KMS-11 (cell line): Measurements from ENCODE around the gene TNK2.

Source experiments
- H2AFZ ChIP-seq: fragments of 200-600 bp; sonication (generic); 2 replicates; pipeline ENCODE4 v1.6.1; 2016; ENCODE audit warnings: antibody characterized with exemption, mixed run types, low read depth
- H3K27ac ChIP-seq: fragments of 200-600 bp; sonication (generic); 2 replicates; pipeline ENCODE4 v1.6.1; 2016; ENCODE audit warnings: mild to moderate bottlenecking, mixed run types
- H3K27me3 ChIP-seq: fragments of 200-600 bp; sonication (generic); 2 replicates; pipeline ENCODE4 v1.6.1; 2017; ENCODE audit warnings: mild to moderate bottlenecking, low read depth, mixed run types, moderate library complexity; ENCODE audit not compliant: insufficient read depth
- H3K36me3 ChIP-seq: fragments of 200-600 bp; sonication (generic); 2 replicates; pipeline ENCODE4 v1.6.1; 2017; ENCODE audit warnings: mild to moderate bottlenecking, mixed run types; ENCODE audit not compliant: insufficient read depth
- H3K4me1 ChIP-seq: fragments of 200-600 bp; sonication (generic); 2 replicates; pipeline ENCODE4 v1.6.1; 2016; ENCODE audit warnings: mild to moderate bottlenecking, low read depth, mixed run types; ENCODE audit not compliant: poor library complexity, severe bottlenecking
- H3K4me2 ChIP-seq: fragments of 200-600 bp; sonication (generic); 2 replicates; pipeline ENCODE4 v1.7.0; 2016; ENCODE audit warnings: mild to moderate bottlenecking, mixed run types
- H3K4me3 ChIP-seq: fragments of 200-600 bp; sonication (generic); IDR thresholded peaks from 2 replicates; pipeline ENCODE4 v1.6.1; 2017; ENCODE audit warnings: low read depth, low read length, mixed read lengths; ENCODE audit not compliant: insufficient read depth
- H3K79me2 ChIP-seq: fragments of 200-600 bp; sonication (generic); 2 replicates; pipeline ENCODE4 v1.6.1; 2016; ENCODE audit warnings: low read depth, mixed run types; ENCODE audit not compliant: insufficient read depth
- H3K9ac ChIP-seq: fragments of 200-600 bp; sonication (generic); 2 replicates; pipeline ENCODE4 v1.6.1; 2016; ENCODE audit warnings: mild to moderate bottlenecking, mixed run types
- H4K20me1 ChIP-seq: fragments of 200-600 bp; sonication (generic); 2 replicates; pipeline ENCODE4 v1.6.1; 2016; ENCODE audit warnings: mild to moderate bottlenecking, mixed run types; ENCODE audit not compliant: insufficient read depth
- TF ChIP-seq, protein P1 (sequence below): fragments of 200-600 bp; sonication (generic); conservative IDR thresholded peaks from 2 replicates; pipeline ENCODE4 v1.6.1; 2017; ENCODE audit warnings: low read depth, mild to moderate bottlenecking, antibody characterized with exemption, low read length, moderate library complexity, mixed read lengths

TNK2 gene

DNA sequence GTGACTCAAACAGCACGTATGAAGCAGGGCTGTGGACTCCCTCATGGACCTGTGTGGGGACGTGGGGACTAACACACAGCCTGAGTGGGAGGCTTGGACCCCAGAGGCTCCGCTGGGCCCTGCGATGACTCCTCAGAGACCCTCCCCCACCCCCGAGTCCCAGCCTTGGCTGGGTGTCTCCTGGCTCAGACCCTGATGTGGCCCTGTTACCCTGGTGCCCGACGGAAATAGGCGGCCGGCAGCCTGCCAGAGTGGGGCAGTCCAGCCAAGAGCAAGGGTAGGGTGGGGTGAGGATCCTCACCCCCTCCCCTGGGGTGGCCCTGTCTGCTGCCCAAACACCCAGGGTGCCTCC lies 15.3 kb downstream of the TNK2 start:
- H3K27me3 ChIP-seq: no peaks in the 10 kb centered on the region
- no peak overlapping the region for H2AFZ ChIP-seq
- peaks cover 8% of the 10 kb centered on the region for H3K4me1 ChIP-seq
- H3K9ac ChIP-seq: no peak overlapping the region
- H3K4me2 ChIP-seq: no peak overlapping the region
- no peaks in the 10 kb centered on the region for H4K20me1 ChIP-seq
- H3K27ac ChIP-seq: no peak overlapping the region
- no peak overlapping the region for H3K4me3 ChIP-seq
- TF ChIP-seq, protein P1, sequence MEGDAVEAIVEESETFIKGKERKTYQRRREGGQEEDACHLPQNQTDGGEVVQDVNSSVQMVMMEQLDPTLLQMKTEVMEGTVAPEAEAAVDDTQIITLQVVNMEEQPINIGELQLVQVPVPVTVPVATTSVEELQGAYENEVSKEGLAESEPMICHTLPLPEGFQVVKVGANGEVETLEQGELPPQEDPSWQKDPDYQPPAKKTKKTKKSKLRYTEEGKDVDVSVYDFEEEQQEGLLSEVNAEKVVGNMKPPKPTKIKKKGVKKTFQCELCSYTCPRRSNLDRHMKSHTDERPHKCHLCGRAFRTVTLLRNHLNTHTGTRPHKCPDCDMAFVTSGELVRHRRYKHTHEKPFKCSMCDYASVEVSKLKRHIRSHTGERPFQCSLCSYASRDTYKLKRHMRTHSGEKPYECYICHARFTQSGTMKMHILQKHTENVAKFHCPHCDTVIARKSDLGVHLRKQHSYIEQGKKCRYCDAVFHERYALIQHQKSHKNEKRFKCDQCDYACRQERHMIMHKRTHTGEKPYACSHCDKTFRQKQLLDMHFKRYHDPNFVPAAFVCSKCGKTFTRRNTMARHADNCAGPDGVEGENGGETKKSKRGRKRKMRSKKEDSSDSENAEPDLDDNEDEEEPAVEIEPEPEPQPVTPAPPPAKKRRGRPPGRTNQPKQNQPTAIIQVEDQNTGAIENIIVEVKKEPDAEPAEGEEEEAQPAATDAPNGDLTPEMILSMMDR: no peak
- H3K79me2 ChIP-seq: no peaks in the 10 kb centered on the region
- H3K36me3 ChIP-seq: no peaks in the 10 kb centered on the region

DNA sequence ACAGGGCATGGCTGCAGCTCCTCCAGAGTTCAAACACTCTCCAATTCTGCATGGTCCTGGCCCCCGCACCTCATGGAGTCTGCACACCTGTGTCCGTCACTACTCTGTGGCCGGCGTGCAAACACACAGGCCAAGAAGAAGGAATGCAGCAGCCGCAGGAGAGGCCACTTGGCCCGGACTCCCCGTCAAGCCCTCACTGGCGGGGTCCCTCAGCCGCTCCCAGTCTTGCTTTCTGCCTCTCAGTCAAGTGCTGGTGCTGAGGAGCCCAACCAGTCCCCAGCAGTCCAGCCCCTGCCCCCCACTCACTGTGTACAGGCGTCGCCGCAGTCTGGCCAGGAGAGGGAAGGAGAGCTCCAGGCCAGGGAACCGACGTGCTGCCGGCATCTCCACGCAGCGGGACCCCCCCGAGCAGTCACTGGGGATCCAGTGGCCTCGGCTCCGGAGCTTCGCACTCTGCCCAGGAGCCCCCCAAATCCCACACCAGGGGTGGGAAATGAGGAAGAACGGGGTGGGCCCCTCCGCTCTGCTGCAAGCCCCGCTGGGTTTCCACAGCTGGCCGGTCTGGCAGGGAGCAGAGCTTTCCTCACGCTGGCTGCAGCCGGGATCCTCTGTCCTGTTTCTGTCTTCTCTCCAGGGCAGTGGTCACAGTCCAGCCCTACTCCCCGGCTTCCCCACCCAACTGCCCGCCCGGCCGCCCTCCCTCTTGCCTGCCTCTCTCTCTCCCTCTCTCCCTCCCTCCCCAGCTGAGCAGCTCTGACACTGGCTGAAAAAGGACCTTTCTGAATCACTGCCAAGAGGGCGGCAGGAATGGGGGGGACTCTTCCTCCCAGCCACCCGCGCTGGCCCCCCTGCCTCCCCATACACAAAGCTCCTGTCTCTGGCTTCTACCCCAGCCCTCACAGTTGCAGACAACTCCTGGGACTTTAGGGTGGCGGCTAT lies 16.0 kb downstream of the TNK2 start:
- Histone ChIP-seq H3K79me2 (no peaks in the 10 kb centered on the region), H3K27ac (no peak overlapping the region), H2AFZ (no peak overlapping the region), H3K27me3 (no peaks in the 10 kb centered on the region), H3K4me3 (no peak overlapping the region), H3K9ac (no peak overlapping the region), H3K4me2 (no peak overlapping the region), H3K4me1 (peaks cover 8% of the 10 kb centered on the region), H4K20me1 (no peaks in the 10 kb centered on the region), H3K36me3 (no peaks in the 10 kb centered on the region)
- TF ChIP-seq, protein P1: no peak

DNA sequence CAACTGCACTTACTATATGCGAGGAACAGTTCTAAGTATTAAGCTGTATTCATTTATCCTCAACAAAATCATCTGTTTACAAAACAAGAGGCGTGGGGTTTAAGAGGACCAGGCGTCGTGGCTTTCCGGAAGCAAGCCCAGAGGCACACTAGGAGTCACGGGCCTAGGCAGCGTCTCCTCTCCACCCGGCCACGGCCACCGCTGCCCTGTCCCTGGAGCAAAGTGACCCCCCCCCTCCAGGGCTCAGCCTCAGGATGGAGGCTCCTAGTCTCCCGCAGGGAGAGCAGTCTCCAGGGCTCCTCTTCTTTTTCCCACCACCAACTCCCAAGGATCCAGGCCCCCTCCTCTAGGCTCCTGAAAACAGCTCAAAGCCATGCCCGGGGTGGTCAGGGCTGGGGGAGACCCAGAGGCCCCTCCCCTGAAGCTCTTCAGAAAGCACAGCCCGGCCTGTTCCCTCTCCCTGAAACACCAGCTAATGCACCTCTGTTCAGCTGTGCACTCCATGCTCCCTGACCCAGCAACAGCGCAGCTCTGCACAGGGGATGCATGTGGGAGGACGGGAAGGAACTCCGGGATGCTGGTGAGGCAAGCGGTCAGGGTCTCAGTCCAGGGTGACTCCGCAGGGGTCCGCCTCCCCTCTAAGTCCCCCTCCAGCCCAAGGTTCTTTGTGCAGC lies 16.8 kb downstream of the TNK2 start:
- H3K27ac ChIP-seq: no peak overlapping the region
- H3K4me1 ChIP-seq: peaks cover 6% of the 10 kb centered on the region
- H4K20me1 ChIP-seq: no peaks in the 10 kb centered on the region
- no peaks in the 10 kb centered on the region for H3K79me2 ChIP-seq
- no peaks in the 10 kb centered on the region for H3K27me3 ChIP-seq
- no peak overlapping the region for H3K9ac ChIP-seq
- H3K36me3 ChIP-seq: no peaks in the 10 kb centered on the region
- no peak overlapping the region for H3K4me2 ChIP-seq
- H2AFZ ChIP-seq: no peak overlapping the region
- H3K4me3 ChIP-seq: no peak overlapping the region
- TF ChIP-seq, protein P1: no peak

DNA sequence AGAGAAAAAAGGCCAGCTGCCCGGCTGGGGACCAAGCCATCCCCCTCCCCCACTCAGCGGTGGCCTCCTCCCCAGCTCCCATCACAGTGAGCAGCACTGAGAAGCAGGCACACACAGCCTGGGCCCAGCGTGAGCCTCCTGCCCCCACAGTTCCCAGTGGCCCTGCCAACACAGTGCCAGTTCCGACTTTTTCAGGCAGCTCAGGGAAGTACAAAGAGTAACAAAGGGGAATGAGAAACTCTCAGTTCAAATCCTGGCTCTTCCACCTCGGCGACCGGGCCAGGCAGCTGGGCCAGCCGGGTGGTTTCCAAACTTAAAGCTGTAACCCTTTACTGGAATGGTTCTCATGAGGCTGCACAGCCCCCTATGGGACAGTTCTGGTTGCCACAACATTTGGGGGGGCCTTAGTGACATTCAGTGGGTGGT lies 18.5 kb downstream of the TNK2 start:
- Histone ChIP-seq H4K20me1 (no peaks in the 10 kb centered on the region), H3K27ac (no peak overlapping the region), H3K27me3 (no peaks in the 10 kb centered on the region), H3K4me3 (no peak overlapping the region), H3K4me2 (no peak overlapping the region), H3K79me2 (no peaks in the 10 kb centered on the region), H3K4me1 (no peaks in the 10 kb centered on the region), H2AFZ (no peak overlapping the region), H3K36me3 (no peaks in the 10 kb centered on the region), H3K9ac (no peak overlapping the region)
- TF ChIP-seq, protein P1: no peak
